Gastrocnemius medialis (tissue), 4 donors: ENCODE data around the gene CCDC178.

Experiments
- POLR2A ChIP-seq, 2 donors: fragments of 450-650 bp; IDR thresholded peaks; one replicate each; pipeline ENCODE4 v1.6.1; 2017; ENCODE audit warnings: antibody characterized with exemption in 2 of 2, mild to moderate bottlenecking in 2 of 2, moderate library complexity in 2 of 2
- TF ChIP-seq, protein P1 (sequence below), 5 experiments: fragments of 450-650 bp in 3 of 5; fragments of 200-600 bp in 2 of 5; sonication (generic) in 2 of 5; IDR thresholded peaks in 4 of 5; conservative IDR thresholded peaks in 1 of 5; 1 replicate in 4 of 5; 2 replicates in 1 of 5; pipeline ENCODE4 v1.5.1; 2016 to 2019; ENCODE audit warnings: antibody characterized with exemption in 5 of 5, mild to moderate bottlenecking in 3 of 5, moderate library complexity in 3 of 5

DNA sequence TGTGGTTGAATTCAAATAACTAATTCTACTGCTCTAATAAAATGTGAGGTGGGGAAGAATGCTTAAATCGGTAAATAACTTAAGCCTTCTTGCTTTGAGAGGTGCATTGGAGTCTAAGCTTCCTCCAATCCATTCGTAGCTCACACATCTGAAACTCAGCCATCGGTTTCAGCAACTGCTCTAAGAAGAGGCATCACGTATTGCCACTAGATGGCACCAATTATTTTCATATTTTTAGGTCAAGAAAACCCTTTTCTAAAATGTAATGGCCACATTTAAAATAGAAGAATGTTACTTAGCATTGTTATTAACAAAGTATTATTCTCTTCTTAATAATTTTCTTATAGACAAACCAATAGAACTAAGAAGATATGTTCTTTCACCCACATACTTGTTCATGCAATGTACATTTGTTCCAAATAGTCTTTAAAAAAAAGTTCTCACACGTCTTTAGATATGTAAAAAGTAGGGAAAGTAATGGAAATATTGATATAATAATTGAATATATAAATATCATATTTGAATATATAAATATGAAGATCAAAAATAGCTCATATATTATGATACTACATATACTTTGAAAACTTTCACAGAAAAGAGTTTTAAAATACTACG lies 229.8 kb downstream of the CCDC178 start:
- TF ChIP-seq, protein P1, sequence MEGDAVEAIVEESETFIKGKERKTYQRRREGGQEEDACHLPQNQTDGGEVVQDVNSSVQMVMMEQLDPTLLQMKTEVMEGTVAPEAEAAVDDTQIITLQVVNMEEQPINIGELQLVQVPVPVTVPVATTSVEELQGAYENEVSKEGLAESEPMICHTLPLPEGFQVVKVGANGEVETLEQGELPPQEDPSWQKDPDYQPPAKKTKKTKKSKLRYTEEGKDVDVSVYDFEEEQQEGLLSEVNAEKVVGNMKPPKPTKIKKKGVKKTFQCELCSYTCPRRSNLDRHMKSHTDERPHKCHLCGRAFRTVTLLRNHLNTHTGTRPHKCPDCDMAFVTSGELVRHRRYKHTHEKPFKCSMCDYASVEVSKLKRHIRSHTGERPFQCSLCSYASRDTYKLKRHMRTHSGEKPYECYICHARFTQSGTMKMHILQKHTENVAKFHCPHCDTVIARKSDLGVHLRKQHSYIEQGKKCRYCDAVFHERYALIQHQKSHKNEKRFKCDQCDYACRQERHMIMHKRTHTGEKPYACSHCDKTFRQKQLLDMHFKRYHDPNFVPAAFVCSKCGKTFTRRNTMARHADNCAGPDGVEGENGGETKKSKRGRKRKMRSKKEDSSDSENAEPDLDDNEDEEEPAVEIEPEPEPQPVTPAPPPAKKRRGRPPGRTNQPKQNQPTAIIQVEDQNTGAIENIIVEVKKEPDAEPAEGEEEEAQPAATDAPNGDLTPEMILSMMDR (IDR thresholded peaks at IDR 0.05 in 4 of 5, conservative IDR thresholded peaks at IDR 0.05 in 1 of 5), result no peak
- no peak for TF ChIP-seq POLR2A (IDR thresholded peaks at IDR 0.05)
